ENCODE results near the gene KCNJ4.

The KCNJ4 gene

GRCh38 chr22:38462960-38463784, 8.2 kb upstream of the KCNJ4 start (continued):
- TF ChIP-seq ZBTB11 (tag by site-specific recombination; conservative IDR thresholded peaks at IDR 0.05; ENCODE audit: low read depth) (peak; percentile 52; the same call in 1 of the 2 replicates), ZNF394 (tag by site-specific recombination; IDR thresholded peaks at IDR 0.05; ENCODE audit: borderline replicate concordance) (0 out of 2 replicates have a peak, but pooled peaks have one; percentile 18), ZNF626 (tag by site-specific recombination; IDR thresholded peaks at IDR 0.05) (no peak), ZIC2 (tag by site-specific recombination; IDR thresholded peaks at IDR 0.05) (no peak), ZBTB44 (tag by site-specific recombination; IDR thresholded peaks at IDR 0.05) (peak; percentile 27; the same call in 1 of the 2 replicates), ELK4 (IDR thresholded peaks at IDR 0.05; ENCODE audit: borderline replicate concordance, low read depth, low read length) (no peak), SP7 (tag by site-specific recombination; IDR thresholded peaks at IDR 0.05) (peak; percentile 43; the same call in 1 of the 2 replicates), ZBTB6 (tag by site-specific recombination; IDR thresholded peaks at IDR 0.05) (peak; percentile 60; the same call in 1 of the 2 replicates), KLF10 (tag by site-specific recombination; IDR thresholded peaks at IDR 0.05) (peak; percentile 53; the same call in 1 of the 2 replicates), ZNF350 (tag by site-specific recombination; IDR thresholded peaks at IDR 0.05) (no peak), ZNF555 (tag by site-specific recombination; conservative IDR thresholded peaks at IDR 0.05) (no peak), CTCF (tag by site-specific recombination; IDR thresholded peaks at IDR 0.05) (no peak), ZNF248 (tag by site-specific recombination; IDR thresholded peaks at IDR 0.05) (no peak), ZNF302 (tag by site-specific recombination; IDR thresholded peaks at IDR 0.05; ENCODE audit: low read depth) (no peak), ZSCAN4 (tag by site-specific recombination; IDR thresholded peaks at IDR 0.05) (no peak), ZNF530 (tag by site-specific recombination; IDR thresholded peaks at IDR 0.05; ENCODE audit: low read depth) (no peak), ZNF155 (tag by site-specific recombination; IDR thresholded peaks at IDR 0.05) (no peak), SP3 (tag by site-specific recombination; IDR thresholded peaks at IDR 0.05) (peak; percentile 54), ZNF2 (tag by site-specific recombination; IDR thresholded peaks at IDR 0.05) (0 out of 2 replicates have a peak, but pooled peaks have one; percentile 28), ZNF76 (tag by site-specific recombination; IDR thresholded peaks at IDR 0.05; ENCODE audit: borderline replicate concordance, low read depth) (peak; percentile 41; the same call in 1 of the 2 replicates), KLF7 (tag by site-specific recombination; IDR thresholded peaks at IDR 0.05; ENCODE audit: borderline replicate concordance) (0 out of 2 replicates have a peak, but pooled peaks have one; percentile 63), ZBTB8A (tag by site-specific recombination; IDR thresholded peaks at IDR 0.05) (peak; percentile 49), ZNF362 (tag by site-specific recombination; IDR thresholded peaks at IDR 0.05) (no peak), ZNF596 (tag by site-specific recombination; IDR thresholded peaks at IDR 0.05) (peak; percentile 65; the same call in 1 of the 2 replicates)
